HK-2 (cell line): ENCODE results near the gene HABP4.

Experiments
- DNase-seq: peaks from one replicate; pipeline ENCODE4 v3.0.0-alpha.2; 2018; ENCODE audit not compliant: unreplicated experiment

Gene HABP4

GRCh38 chr9:96476591-96476990, 26.6 kb downstream of the HABP4 start:
- no peak for DNase-seq

- no peak for DNase-seq
These were observed 28.9 kb downstream of the HABP4 start for GRCh38 chr9:96478829-96479371.

GRCh38 chr9:96480736-96481135, 30.8 kb downstream of the HABP4 start:
- no peak for DNase-seq

- DNase-seq: no peak
These were observed 32.5 kb downstream of the HABP4 start for GRCh38 chr9:96482476-96482875.

GRCh38 chr9:96483197-96483596, 33.2 kb downstream of the HABP4 start:
- no peak for DNase-seq

GRCh38 chr9:96483733-96484390, 33.9 kb downstream of the HABP4 start:
- DNase-seq: no peak

- DNase-seq: no peak
These were observed 34.6 kb downstream of the HABP4 start for GRCh38 chr9:96484521-96484931.

- no peak for DNase-seq
These were observed 35.3 kb downstream of the HABP4 start for GRCh38 chr9:96485280-96485679.

GRCh38 chr9:96486386-96487028, 36.5 kb downstream of the HABP4 start:
- DNase-seq: no peak

GRCh38 chr9:96487029-96487396, 37.0 kb downstream of the HABP4 start:
- no peak for DNase-seq

GRCh38 chr9:96487949-96488348, 38.0 kb downstream of the HABP4 start:
- no peak for DNase-seq

- DNase-seq: no peak
These were observed 39.6 kb downstream of the HABP4 start for GRCh38 chr9:96489482-96489979.

- DNase-seq: no peak
These were observed 40.6 kb downstream of the HABP4 start for GRCh38 chr9:96490534-96491078.

GRCh38 chr9:96491079-96491879, 41.3 kb downstream of the HABP4 start:
- DNase-seq: no peak

GRCh38 chr9:96491880-96492525, 42.0 kb downstream of the HABP4 start:
- DNase-seq: no peak

- DNase-seq: no peak
These were observed 43.1 kb downstream of the HABP4 start for GRCh38 chr9:96492993-96493531.

GRCh38 chr9:96493757-96494156, 43.8 kb downstream of the HABP4 start:
- no peak for DNase-seq

- no peak for DNase-seq
These were observed 44.3 kb downstream of the HABP4 start for GRCh38 chr9:96494215-96494800.

- no peak for DNase-seq
These were observed 45.4 kb downstream of the HABP4 start for GRCh38 chr9:96495341-96495740.

- DNase-seq: no peak
These were observed 46.6 kb downstream of the HABP4 start for GRCh38 chr9:96496368-96497116.

GRCh38 chr9:96497117-96497399, 47.1 kb downstream of the HABP4 start:
- no peak for DNase-seq
